MM.1S (cell line): ENCODE results near the gene ATP13A4.

Source experiments
- EZH2 ChIP-seq: fragments of 300-600 bp; sonication (generic); optimal IDR thresholded peaks from 2 replicates; pipeline ENCODE3; 2017; ENCODE audit warnings: low read depth, mild to moderate bottlenecking, antibody characterized with exemption, low read length, mixed read lengths
- EZH2phosphoT487 ChIP-seq: fragments of 300-600 bp; sonication (generic); IDR thresholded peaks from 2 replicates; pipeline ENCODE4 v1.6.1; 2018; ENCODE audit warnings: antibody characterized with exemption, low read length
- TF ChIP-seq, protein P1 (sequence below): fragments of 300-600 bp; sonication (generic); IDR thresholded peaks from 2 replicates; pipeline ENCODE4 v1.5.1; 2016; ENCODE audit warnings: antibody characterized with exemption, low read length, mixed read lengths

DNA sequence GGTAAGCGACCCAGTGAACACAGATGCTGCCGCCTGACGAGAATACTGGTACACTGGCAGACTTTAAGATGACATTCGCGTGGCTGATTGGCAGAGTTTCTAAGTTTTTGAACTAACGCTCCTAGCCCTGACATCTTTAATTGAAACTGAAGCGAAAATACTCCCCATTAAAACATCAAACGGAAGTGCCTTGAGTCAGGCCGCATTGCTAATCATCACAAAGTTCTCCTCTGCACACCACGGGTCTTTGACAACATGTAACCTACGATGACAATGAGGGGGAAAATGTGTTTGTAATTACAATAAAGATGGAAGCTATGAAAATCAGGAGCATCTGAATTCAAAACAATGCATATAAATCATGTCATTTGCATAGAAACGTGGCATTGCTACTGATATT lies 44.5 kb downstream of the ATP13A4 start:
- TF ChIP-seq, protein P1, sequence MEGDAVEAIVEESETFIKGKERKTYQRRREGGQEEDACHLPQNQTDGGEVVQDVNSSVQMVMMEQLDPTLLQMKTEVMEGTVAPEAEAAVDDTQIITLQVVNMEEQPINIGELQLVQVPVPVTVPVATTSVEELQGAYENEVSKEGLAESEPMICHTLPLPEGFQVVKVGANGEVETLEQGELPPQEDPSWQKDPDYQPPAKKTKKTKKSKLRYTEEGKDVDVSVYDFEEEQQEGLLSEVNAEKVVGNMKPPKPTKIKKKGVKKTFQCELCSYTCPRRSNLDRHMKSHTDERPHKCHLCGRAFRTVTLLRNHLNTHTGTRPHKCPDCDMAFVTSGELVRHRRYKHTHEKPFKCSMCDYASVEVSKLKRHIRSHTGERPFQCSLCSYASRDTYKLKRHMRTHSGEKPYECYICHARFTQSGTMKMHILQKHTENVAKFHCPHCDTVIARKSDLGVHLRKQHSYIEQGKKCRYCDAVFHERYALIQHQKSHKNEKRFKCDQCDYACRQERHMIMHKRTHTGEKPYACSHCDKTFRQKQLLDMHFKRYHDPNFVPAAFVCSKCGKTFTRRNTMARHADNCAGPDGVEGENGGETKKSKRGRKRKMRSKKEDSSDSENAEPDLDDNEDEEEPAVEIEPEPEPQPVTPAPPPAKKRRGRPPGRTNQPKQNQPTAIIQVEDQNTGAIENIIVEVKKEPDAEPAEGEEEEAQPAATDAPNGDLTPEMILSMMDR, result no peak
- TF ChIP-seq EZH2phosphoT487, result no peak
- no peak for TF ChIP-seq EZH2
